ENCODE measurements around the gene IFITM2. TPM values are rescaled to one million over a fixed set of nuclear protein-coding genes. Genes with fewer than 3 reads are reported as not detected.

Gene IFITM2
- total and polyA plus RNA-seq, 2 donors (not counting 1 experiment from before 2014, with no cell fraction given), result 72.1 to 451 TPM

DNA sequence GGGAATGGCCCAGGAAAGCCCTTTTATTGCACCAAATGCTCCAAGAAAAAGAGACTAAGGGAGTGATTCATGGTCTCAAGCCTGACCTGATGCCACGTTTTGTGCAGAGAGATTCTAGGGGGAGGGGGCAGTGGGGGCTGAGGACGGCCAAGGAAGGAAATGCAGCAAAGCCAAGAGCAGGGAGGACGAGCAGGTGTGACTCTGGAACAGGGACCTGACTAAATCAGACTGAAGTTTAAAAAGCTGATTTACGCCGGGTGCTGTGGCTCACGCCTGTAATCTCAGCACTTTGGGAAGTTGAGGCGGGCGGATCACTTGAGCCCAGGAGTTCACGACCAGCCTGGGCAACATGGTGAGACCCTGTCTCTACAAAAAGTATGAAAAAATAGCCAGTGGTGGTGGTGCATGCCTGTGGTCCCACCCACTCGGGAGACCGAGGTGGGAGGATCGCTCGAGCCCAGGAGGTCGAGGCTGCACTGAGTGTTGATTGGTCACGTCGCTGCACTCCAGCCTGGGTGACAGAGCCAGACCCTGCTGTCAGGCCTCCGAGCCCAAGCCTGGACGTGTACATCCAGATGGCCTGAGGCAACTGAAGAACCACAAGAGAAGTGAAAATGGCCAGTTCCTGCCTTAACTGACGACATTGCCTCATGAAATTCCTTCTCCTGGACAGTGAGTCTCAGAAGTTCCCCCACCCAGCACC lies 23.9 kb downstream of the IFITM2 start:
- peak overlapping the region; percentile 59 for H3K4me3 Mint-ChIP-seq
- TF ChIP-seq EZH2 (IDR thresholded peaks at IDR 0.05; ENCODE audit: borderline replicate concordance, insufficient read depth, low read depth, low read length, poor library complexity, severe bottlenecking), result no peak
- TF ChIP-seq, protein P1, sequence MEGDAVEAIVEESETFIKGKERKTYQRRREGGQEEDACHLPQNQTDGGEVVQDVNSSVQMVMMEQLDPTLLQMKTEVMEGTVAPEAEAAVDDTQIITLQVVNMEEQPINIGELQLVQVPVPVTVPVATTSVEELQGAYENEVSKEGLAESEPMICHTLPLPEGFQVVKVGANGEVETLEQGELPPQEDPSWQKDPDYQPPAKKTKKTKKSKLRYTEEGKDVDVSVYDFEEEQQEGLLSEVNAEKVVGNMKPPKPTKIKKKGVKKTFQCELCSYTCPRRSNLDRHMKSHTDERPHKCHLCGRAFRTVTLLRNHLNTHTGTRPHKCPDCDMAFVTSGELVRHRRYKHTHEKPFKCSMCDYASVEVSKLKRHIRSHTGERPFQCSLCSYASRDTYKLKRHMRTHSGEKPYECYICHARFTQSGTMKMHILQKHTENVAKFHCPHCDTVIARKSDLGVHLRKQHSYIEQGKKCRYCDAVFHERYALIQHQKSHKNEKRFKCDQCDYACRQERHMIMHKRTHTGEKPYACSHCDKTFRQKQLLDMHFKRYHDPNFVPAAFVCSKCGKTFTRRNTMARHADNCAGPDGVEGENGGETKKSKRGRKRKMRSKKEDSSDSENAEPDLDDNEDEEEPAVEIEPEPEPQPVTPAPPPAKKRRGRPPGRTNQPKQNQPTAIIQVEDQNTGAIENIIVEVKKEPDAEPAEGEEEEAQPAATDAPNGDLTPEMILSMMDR (IDR thresholded peaks at IDR 0.05), result no peak
- Histone ChIP-seq H3K36me3 (replicated peaks in 1 of 2; ENCODE audit: control extremely low read depth in 1 of 2, control insufficient read depth in 1 of 2, extremely low read depth in 1 of 2, insufficient read depth in 2 of 2, low read length in 1 of 2) (no peaks in the 10 kb centered on the region), H3K27me3 (replicated peaks in 1 of 4; ENCODE audit: control extremely low read depth in 1 of 4, control insufficient read depth in 3 of 4, insufficient read depth in 4 of 4, low read length in 3 of 4) (no peaks in the 10 kb centered on the region), H3K4me2 (replicated peaks; ENCODE audit: low read depth, low read length, poor library complexity, severe bottlenecking) (peak overlapping the region; percentile 58), H3K9me3 (ENCODE audit: control extremely low read depth in 1 of 3, control insufficient read depth in 2 of 3, insufficient read depth in 1 of 3, low read length in 2 of 3) (peaks cover 0 to 13% (median 0%) of the 10 kb centered on the region in 3 donors), H4K20me1 (ENCODE audit: control insufficient read depth, insufficient read depth, low read length, poor library complexity, severe bottlenecking) (no peaks in the 10 kb centered on the region), H3K4me3 (ENCODE audit: control extremely low read depth in 1 of 5, extremely low read depth in 1 of 5, insufficient read depth in 1 of 5, low read depth in 2 of 5, low read length in 4 of 5) (peak overlapping the region in 1 of 5 experiments; percentile 6), H3K9ac (ENCODE audit: low read length) (no peak overlapping the region), H3K27ac (ENCODE audit: low read length in 2 of 2) (no peak overlapping the region), H3K79me2 (ENCODE audit: control insufficient read depth, insufficient read depth, low read length) (no peaks in the 10 kb centered on the region), H2AFZ (ENCODE audit: insufficient read depth, low read depth, low read length, poor library complexity, severe bottlenecking) (no peak overlapping the region), H3K4me1 (ENCODE audit: control insufficient read depth in 2 of 2, insufficient read depth in 2 of 2, low read length in 2 of 2) (peaks cover 23 to 47% of the 10 kb centered on the region in 2 donors)
- no peaks in the 10 kb centered on the region for H3K9me3 Mint-ChIP-seq (ENCODE audit: insufficient read depth)
- DNase-seq (no peak), ATAC-seq (ENCODE audit: low read depth) (no peak)
- peaks cover 44% of the 10 kb centered on the region for H3K4me1 Mint-ChIP-seq
- ChIA-PET CTCF (interaction anchor here (1.0 to 2.1 kb wide), 2 partner anchors 24 to 74 kb away, joined by 3 to 7 read pairs; no protein-coding TSS in a partner anchor), POLR2A (interaction anchor here (0.7 kb wide), 1 partner anchor 127 kb away, joined by 3 read pairs; no protein-coding TSS in a partner anchor)
- H3K27me3 Mint-ChIP-seq, result no peaks in the 10 kb centered on the region
- peak overlapping the region; percentile 43 for H3K27ac Mint-ChIP-seq
- intact Hi-C loops (cut with micrococcal nuclease), result no loop called here
- 79% methylated on average over 19 of the region's 19 CpGs for WGBS (ENCODE audit: insufficient coverage)

All from B cell (primary cell).